Right ventricle myocardium superior (tissue), 1 donor: Measurements from ENCODE around the gene DIP2C. TPM values are rescaled to one million over a fixed set of nuclear protein-coding genes. Genes with fewer than 3 reads are reported as not detected.

ENCODE experiments used
- ATAC-seq: fragments of 200-7000 bp; cut with Tn5 transposase; one replicate; pipeline ENCODE4 v1.9.1; 2020; ENCODE audit warnings: mild to moderate bottlenecking; ENCODE audit not compliant: poor library complexity
- DNase-seq: peaks from one replicate; pipeline ENCODE4 v3.0.0-alpha.2; 2020
- intact Hi-C: fragments of 100-400 bp; cut with DNase I; formaldehyde crosslinking; loops from one replicate; pipeline ENCODE4 v1.11.2; 2022
- microRNA-seq: library from miRNA; unstranded; fragments of <30 nt; microRNA quantifications from one replicate; pipeline ENCODE4 v1.2.0, GENCODE V29; 2020
- total RNA-seq: library from RNA; stranded (reverse); fragmentation: NEBNext Ultra II Directional; extraction: Animal tissue kit (Norgen Biotek cat#: 25700); gene quantifications from one replicate; pipeline ENCODE4 v1.2.1, GENCODE V29; 2021
- donor health status: DM: no; HTN: yes; CAD: no; lungs with severe emphysema.

Gene DIP2C
- total RNA-seq, 1 donor from 2014 or later: 29.1 TPM

GRCh38 chr10:241966-242643 is 447.4 kb downstream of the DIP2C start:
- DNase-seq (no peak), ATAC-seq (no peak)
- intact Hi-C loops: no loop called here

DNA sequence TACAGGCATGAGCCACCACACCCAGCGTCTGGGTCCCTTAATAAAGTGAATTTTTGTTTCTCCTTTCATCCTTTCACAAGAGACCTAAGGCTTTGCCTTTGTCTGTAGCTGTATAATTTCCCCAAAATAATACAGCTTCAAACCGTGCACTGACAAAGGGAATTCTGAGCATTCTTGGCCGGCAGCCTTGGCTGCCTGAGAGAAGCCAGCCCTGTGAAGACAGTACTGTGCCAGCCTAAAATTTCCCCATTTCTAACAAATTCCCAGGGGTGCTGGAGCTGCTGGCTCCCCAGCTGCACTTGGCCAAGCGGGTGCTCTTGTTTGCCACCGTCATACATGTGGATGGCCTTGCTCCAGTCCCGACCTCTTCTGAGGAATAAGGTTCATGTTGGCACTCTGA is 448.0 kb downstream of the DIP2C start:
- intact Hi-C loops: no loop called here
- ATAC-seq (peak; percentile 55), DNase-seq (peak; percentile 53)

DNA sequence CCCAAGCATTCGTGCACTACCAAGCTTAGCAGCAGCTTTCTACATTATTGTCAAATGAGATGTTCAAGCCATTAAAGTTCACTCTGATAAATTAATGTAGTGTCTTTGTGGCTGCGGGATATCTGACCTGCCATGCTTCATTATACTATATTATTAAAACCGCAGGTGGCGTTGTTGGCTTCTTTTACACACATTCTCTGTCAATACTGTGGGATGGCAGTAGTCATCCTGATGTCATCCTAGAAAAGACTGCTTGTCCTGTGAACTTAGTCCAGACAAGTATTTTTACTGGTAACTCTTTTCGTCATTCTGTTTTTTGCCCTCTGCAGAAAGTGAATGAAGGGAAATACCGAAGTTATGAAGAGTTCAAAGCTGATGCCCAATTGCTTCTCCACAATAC is 450.4 kb downstream of the DIP2C start:
- DNase-seq (no peak), ATAC-seq (no peak)
- intact Hi-C loops: no loop called here

- no peak for ATAC-seq
- intact Hi-C loops: no loop called here
These were observed 453.6 kb downstream of the DIP2C start for GRCh38 chr10:235915-236314.

GRCh38 chr10:234708-235406 is 454.6 kb downstream of the DIP2C start:
- intact Hi-C loops: no loop called here
- ATAC-seq (no peak), DNase-seq (no peak)

More at GRCh38 chr10:235915-236314, 453.6 kb downstream of the DIP2C start:
- DNase-seq: no peak

- DNase-seq (no peak), ATAC-seq (no peak)
- intact Hi-C loops: no loop called here
These were observed 456.6 kb downstream of the DIP2C start for GRCh38 chr10:232878-233277.

DNA sequence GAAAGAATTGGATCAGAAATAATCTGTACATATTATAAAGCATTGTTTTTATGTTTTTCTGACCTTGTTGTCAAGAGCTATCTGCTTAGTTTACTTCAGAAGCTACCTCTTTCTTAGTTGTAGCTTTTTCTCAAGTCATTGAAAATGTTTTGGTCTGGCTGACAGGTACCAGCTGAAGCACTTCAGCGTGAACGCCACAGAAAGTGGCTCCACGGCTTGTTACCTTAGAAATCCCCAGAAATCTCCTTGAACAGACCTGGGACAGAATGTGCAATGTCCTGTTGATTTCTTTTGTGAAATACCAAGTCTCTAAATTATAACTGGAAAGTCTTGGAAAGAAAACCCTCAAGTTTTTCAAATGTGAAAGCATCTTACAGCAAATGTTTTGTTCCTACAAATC is 457.4 kb downstream of the DIP2C start:
- intact Hi-C loops: no loop called here
- DNase-seq (no peak), ATAC-seq (no peak)

DNA sequence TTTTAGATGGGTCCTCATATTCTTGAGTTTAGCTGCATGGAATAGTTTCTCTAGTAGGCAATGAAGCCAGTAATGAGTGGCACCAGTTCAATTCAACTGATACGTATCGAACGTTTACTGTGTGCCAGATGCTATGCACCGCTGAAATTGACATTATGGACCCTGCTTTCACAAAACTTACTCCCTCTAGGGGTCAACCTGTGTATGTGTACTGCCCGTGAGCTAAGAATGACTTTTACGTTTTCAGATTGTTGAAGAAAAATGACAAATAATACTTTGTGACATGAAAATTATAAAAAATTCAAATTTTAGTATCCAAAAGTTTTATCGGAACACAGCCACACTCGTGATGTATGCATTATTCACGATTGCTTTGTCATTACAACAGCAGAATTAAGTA is 458.7 kb downstream of the DIP2C start:
- no peak for DNase-seq
- no peak for ATAC-seq
- intact Hi-C loops: no loop called here

DNA sequence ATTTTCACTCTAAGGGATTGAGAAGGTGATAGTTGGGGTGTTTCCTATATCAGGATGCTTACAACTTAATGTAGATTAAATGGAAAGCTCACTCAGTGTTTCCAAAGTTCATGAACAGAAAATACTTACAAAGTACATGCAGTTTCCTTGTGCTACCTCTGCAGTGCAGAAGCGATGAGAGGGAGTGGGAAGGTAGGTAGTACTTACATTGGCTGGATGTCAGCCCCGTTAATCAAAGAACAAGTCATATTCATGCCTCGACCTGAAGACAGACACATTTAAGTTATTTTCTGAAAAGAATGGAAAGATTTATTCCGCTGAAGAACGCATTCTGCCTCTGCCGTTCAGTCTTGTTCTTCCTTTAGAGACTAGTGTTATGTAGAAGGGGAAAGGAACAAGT is 461.1 kb downstream of the DIP2C start:
- intact Hi-C loops: no loop called here
- ATAC-seq (no peak), DNase-seq (no peak)

GRCh38 chr10:227014-227413 is 462.5 kb downstream of the DIP2C start:
- intact Hi-C loops: no loop called here
- no peak for DNase-seq
- ATAC-seq: no peak

DNA sequence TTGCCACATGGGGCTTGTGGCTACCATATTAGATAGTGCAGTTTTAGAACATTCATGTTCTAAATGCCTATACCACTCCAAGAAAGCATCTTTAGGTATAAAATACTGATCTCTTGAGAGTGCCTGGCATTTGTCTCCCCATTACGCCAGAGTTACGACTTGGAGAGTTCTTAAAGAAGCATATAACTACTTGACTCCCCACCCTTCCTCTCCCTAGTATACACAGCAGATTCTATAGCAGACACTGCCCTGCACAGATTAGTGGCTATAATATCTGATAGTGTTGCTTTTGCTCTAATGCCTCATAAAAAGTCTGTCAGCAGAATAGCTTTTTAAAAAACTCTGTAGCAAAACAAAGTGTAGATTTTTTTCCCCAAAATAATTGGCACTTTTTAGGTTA is 463.4 kb downstream of the DIP2C start:
- ATAC-seq (no peak), DNase-seq (no peak)
- intact Hi-C loops: no loop called here

GRCh38 chr10:224571-224970 is 464.9 kb downstream of the DIP2C start:
- intact Hi-C loops: no loop called here
- no peak for ATAC-seq
- no peak for DNase-seq

Small RNA genes within 50 kb of the gene (microRNA-seq; reads per million reads assigned to microRNA genes)
- gene MIR5699: 5.2 reads per million, percentile 13 among the genes with 10 or more reads in this experiment

Other genes with a start within 250 kb of the DIP2C start
- gene LARP4B, start 242.0 kb upstream of the DIP2C start, total RNA-seq: 59.9 TPM